Nephron (organoid): ENCODE measurements around the gene PPP1R13L.

Source experiments
- H3K27ac Mint-ChIP-seq, 3 experiments: 2 replicates each; pipeline ENCODE4 v1.8.0; 2020; ENCODE audit warnings: mixed read lengths in 3 of 3, mild to moderate bottlenecking in 2 of 3, moderate library complexity in 1 of 3
- H3K27me3 Mint-ChIP-seq: 2 replicates; pipeline ENCODE4 v1.8.0; 2021; ENCODE audit warnings: low read depth, mild to moderate bottlenecking, moderate library complexity, mixed read lengths
- H3K36me3 Mint-ChIP-seq: 2 replicates; pipeline ENCODE4 v1.8.0; 2020; ENCODE audit warnings: low read depth, mixed read lengths
- H3K4me1 Mint-ChIP-seq: 2 replicates; pipeline ENCODE4 v1.8.0; 2020; ENCODE audit warnings: mixed read lengths
- H3K4me3 Mint-ChIP-seq, 3 experiments: 2 replicates each; pipeline ENCODE4 v1.8.0; 2020; ENCODE audit warnings: mild to moderate bottlenecking in 3 of 3, mixed read lengths in 3 of 3, moderate library complexity in 2 of 3
- H3K9me3 Mint-ChIP-seq: 2 replicates; pipeline ENCODE4 v1.8.0; 2020; ENCODE audit warnings: mixed read lengths
- TF ChIP-seq, protein P1 (sequence below), 3 experiments: fragments of 200-600 bp; sonication (generic); IDR thresholded peaks; one replicate each; pipeline ENCODE4 v1.5.0; 2021; ENCODE audit warnings: antibody characterized with exemption in 3 of 3; ENCODE audit not compliant: unreplicated experiment in 3 of 3

Gene PPP1R13L, protein sequence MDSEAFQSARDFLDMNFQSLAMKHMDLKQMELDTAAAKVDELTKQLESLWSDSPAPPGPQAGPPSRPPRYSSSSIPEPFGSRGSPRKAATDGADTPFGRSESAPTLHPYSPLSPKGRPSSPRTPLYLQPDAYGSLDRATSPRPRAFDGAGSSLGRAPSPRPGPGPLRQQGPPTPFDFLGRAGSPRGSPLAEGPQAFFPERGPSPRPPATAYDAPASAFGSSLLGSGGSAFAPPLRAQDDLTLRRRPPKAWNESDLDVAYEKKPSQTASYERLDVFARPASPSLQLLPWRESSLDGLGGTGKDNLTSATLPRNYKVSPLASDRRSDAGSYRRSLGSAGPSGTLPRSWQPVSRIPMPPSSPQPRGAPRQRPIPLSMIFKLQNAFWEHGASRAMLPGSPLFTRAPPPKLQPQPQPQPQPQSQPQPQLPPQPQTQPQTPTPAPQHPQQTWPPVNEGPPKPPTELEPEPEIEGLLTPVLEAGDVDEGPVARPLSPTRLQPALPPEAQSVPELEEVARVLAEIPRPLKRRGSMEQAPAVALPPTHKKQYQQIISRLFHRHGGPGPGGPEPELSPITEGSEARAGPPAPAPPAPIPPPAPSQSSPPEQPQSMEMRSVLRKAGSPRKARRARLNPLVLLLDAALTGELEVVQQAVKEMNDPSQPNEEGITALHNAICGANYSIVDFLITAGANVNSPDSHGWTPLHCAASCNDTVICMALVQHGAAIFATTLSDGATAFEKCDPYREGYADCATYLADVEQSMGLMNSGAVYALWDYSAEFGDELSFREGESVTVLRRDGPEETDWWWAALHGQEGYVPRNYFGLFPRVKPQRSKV

GRCh38 chr19:45404557-45405434, at the start of gene PPP1R13L:
Gene PPP1R13L, minus strand, starts transcription at chr19:45405069. Its CDS starts 6,751 bp downstream, at chr19:45398318.
- H3K36me3 Mint-ChIP-seq = peaks cover 13% of the 10 kb centered on the region
- TF ChIP-seq, protein P1, sequence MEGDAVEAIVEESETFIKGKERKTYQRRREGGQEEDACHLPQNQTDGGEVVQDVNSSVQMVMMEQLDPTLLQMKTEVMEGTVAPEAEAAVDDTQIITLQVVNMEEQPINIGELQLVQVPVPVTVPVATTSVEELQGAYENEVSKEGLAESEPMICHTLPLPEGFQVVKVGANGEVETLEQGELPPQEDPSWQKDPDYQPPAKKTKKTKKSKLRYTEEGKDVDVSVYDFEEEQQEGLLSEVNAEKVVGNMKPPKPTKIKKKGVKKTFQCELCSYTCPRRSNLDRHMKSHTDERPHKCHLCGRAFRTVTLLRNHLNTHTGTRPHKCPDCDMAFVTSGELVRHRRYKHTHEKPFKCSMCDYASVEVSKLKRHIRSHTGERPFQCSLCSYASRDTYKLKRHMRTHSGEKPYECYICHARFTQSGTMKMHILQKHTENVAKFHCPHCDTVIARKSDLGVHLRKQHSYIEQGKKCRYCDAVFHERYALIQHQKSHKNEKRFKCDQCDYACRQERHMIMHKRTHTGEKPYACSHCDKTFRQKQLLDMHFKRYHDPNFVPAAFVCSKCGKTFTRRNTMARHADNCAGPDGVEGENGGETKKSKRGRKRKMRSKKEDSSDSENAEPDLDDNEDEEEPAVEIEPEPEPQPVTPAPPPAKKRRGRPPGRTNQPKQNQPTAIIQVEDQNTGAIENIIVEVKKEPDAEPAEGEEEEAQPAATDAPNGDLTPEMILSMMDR (IDR thresholded peaks at IDR 0.05; ENCODE audit: unreplicated experiment in 3 of 3) = no peak
- peak within 1 kb of the TSS; percentile 95 to 99 (median 98) for H3K27ac Mint-ChIP-seq

DNA sequence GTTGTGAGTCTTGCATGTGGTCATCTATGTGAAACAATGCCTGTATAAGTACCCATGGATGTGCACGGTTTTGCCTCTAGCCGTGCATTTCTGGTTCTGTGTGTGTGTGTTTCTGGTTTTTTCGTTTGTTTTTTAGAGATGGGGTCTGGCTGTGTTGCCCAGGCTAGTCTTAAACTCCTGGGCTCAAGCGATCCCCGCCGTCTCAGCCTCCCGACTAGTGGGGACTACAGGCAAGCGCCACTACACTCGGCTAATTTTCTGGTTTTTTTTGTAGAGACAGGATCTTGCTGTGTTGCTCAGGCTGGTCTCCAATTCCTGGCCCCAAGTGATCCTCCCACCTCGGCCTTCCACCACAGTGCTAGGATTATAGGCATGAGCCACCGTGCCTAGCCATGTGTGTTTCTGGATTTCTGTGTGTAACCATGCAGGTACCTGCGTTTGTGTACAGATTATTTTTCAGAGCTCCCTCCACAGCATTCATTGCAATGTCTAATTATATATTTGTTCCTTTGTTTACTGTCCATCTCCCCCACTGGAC, 47.0 kb upstream of the PPP1R13L start:
- Mint-ChIP-seq H3K4me1 (peaks cover 52% of the 10 kb centered on the region), H3K27ac (peak overlapping the region; percentile 60 to 96 (median 70)), H3K36me3 (no peaks in the 10 kb centered on the region), H3K4me3 (peak overlapping the region; percentile 87 to 88 (median 87)), H3K9me3 (no peaks in the 10 kb centered on the region), H3K27me3 (peaks cover 11% of the 10 kb centered on the region)
- TF ChIP-seq, protein P1 (IDR thresholded peaks at IDR 0.05; ENCODE audit: unreplicated experiment in 3 of 3) = no peak

More at GRCh38 chr19:45404557-45405434, at the start of gene PPP1R13L:
- H3K4me1 Mint-ChIP-seq = peaks cover 28% of the 10 kb centered on the region
- H3K9me3 Mint-ChIP-seq = no peaks in the 10 kb centered on the region
- peak within 1 kb of the TSS; percentile 89 to 95 (median 90) for H3K4me3 Mint-ChIP-seq
- H3K27me3 Mint-ChIP-seq = peaks cover 55% of the 10 kb centered on the region

DNA sequence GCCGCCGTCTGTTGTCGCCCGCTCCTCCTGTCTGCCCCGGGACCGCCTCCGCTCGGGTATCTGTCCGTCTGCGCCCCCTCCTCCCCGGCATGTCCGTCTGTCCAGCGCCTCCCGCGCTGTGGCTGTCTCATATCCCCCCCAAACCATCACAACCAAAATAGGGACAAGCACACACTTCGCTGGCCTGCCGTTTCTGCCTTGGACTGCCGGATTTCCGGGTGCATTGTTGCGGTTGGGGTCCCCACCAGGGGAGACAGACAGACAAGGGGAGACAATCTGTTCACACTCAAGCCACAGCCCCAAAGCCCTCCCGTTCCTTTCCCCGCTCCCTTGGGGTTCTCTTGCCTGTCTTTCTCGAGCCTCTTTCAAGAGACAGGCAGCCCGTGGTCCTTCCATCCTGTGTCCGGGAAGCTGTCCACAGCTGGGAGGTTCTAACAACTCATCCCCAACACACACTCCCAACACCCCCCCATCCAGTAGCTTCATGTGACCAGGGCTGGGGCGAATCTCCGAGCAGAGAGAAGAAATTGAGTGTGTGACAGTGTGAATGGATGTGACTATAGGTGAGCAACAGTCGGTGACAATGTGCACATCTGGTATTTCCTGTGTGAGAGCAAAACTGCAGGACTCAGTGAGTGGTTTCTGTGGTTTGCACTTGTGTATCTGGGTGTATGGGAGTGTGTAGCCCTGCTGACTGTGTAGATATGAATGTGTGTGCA, 46.4 kb upstream of the PPP1R13L start:
- H3K36me3 Mint-ChIP-seq = no peaks in the 10 kb centered on the region
- TF ChIP-seq, protein P1 (IDR thresholded peaks at IDR 0.05; ENCODE audit: unreplicated experiment in 3 of 3) = no peak
- no peaks in the 10 kb centered on the region for H3K9me3 Mint-ChIP-seq
- peak overlapping the region; percentile 60 to 96 (median 70) for H3K27ac Mint-ChIP-seq
- peak overlapping the region; percentile 87 to 88 (median 87) for H3K4me3 Mint-ChIP-seq
- H3K27me3 Mint-ChIP-seq = peaks cover 11% of the 10 kb centered on the region
- peaks cover 50% of the 10 kb centered on the region for H3K4me1 Mint-ChIP-seq

GRCh38 chr19:45450012-45450333, 45.1 kb upstream of the PPP1R13L start:
- H3K4me3 Mint-ChIP-seq = peak overlapping the region; percentile 93 to 97 (median 94)
- no peaks in the 10 kb centered on the region for H3K36me3 Mint-ChIP-seq
- H3K27ac Mint-ChIP-seq = peak overlapping the region; percentile 91 to 95 (median 94)
- TF ChIP-seq, protein P1 (IDR thresholded peaks at IDR 0.05; ENCODE audit: unreplicated experiment in 3 of 3) = no peak
- H3K4me1 Mint-ChIP-seq = peaks cover 38% of the 10 kb centered on the region
- peaks cover 8% of the 10 kb centered on the region for H3K27me3 Mint-ChIP-seq
- H3K9me3 Mint-ChIP-seq = no peaks in the 10 kb centered on the region

GRCh38 chr19:45448887-45449299, 44.0 kb upstream of the PPP1R13L start:
- Mint-ChIP-seq H3K9me3 (no peaks in the 10 kb centered on the region), H3K27me3 (peaks cover 8% of the 10 kb centered on the region), H3K36me3 (no peaks in the 10 kb centered on the region), H3K4me1 (peaks cover 41% of the 10 kb centered on the region), H3K4me3 (peak overlapping the region; percentile 73 to 80 (median 80)), H3K27ac (peak overlapping the region; percentile 22 to 35 (median 29))
- TF ChIP-seq, protein P1 (IDR thresholded peaks at IDR 0.05; ENCODE audit: unreplicated experiment in 3 of 3) = no peak
